IMR-90 (cell line): ENCODE measurements around the gene EPB41L2. TPM values are rescaled to one million over a fixed set of nuclear protein-coding genes. Genes with fewer than 3 reads are reported as not detected.

Experiments used
- ATAC-seq: fragments of 200-7000 bp; cut with Tn5 transposase; 2 replicates; pipeline ENCODE4 v1.9.1; 2020; ENCODE audit warnings: low read depth, mild to moderate bottlenecking, moderate library complexity
- BruUV-seq: library from RNA; stranded (reverse); fragments of 400-500 nt; replicated peaks from 2 replicates; lab custom pipeline; 2021; lab: Mats Ljungman, UMichigan
- CTCF ChIA-PET: fragments of 300-600 bp; formaldehyde crosslinking; extraction: SDS; loops from one replicate; lab custom pipeline; 2021; ENCODE audit warnings: antibody characterized with exemption; lab: Yijun Ruan, JAX
- POLR2A ChIA-PET: fragments of 300-600 bp; sonication (Branson Sonifier 250); formaldehyde crosslinking; loops from one replicate; lab custom pipeline; 2022; ENCODE audit warnings: antibody characterized with exemption; ENCODE audit not compliant: unreplicated experiment; lab: Charles Lee
- DNase-seq: peaks from one replicate; pipeline ENCODE4 v3.0.0; 2013
- H2AFZ ChIP-seq: replicated peaks from 2 replicates; pipeline ENCODE3; 2013; ENCODE audit warnings: low read length, mild to moderate bottlenecking; ENCODE audit not compliant: poor library complexity
- H2AK5ac ChIP-seq: 2 replicates; pipeline ENCODE4 v1.6.1; 2013; ENCODE audit warnings: low read depth, low read length, inconsistent platforms
- H2AK9ac ChIP-seq: replicated peaks from 2 replicates; pipeline ENCODE3; 2013; ENCODE audit warnings: mild to moderate bottlenecking, low read depth, low read length, moderate library complexity; ENCODE audit not compliant: poor library complexity
- H2BK120ac ChIP-seq: 2 replicates; pipeline ENCODE4 v1.6.1; 2013; ENCODE audit warnings: low read depth, low read length, inconsistent platforms
- H2BK15ac ChIP-seq: 3 replicates; pipeline ENCODE4 v1.6.1; 2013; ENCODE audit warnings: low read depth, low read length, inconsistent platforms
- H2BK20ac ChIP-seq: 2 replicates; pipeline ENCODE4 v1.6.1; 2013; ENCODE audit warnings: low read depth, mild to moderate bottlenecking, inconsistent platforms, low read length, moderate library complexity
- H2BK5ac ChIP-seq: 2 replicates; pipeline ENCODE4 v1.6.1; 2013; ENCODE audit warnings: mild to moderate bottlenecking, low read depth, low read length, inconsistent platforms; ENCODE audit not compliant: poor library complexity, severe bottlenecking
- H3K14ac ChIP-seq: replicated peaks from 2 replicates; pipeline ENCODE4 v1.6.1; 2013; ENCODE audit warnings: low read depth, low read length, inconsistent platforms
- H3K18ac ChIP-seq: 2 replicates; pipeline ENCODE4 v1.6.1; 2013; ENCODE audit warnings: low read depth, low read length, control low read depth
- H3K23ac ChIP-seq: 2 replicates; pipeline ENCODE4 v1.6.1; 2013; ENCODE audit warnings: low read depth, low read length, inconsistent platforms
- H3K27ac ChIP-seq: 2 replicates; pipeline ENCODE4 v1.5.1; 2013; ENCODE audit warnings: mild to moderate bottlenecking, control low read depth, low read length; ENCODE audit not compliant: insufficient read depth
- H3K27me3 ChIP-seq: 2 replicates; pipeline ENCODE4 v1.6.1; 2013; ENCODE audit warnings: low read length; ENCODE audit not compliant: control insufficient read depth, insufficient read depth
- H3K36me3 ChIP-seq: 2 replicates; pipeline ENCODE4 v1.6.1; 2013; ENCODE audit warnings: low read length, mixed read lengths; ENCODE audit not compliant: control insufficient read depth, insufficient read depth
- H3K4ac ChIP-seq: 2 replicates; pipeline ENCODE4 v1.6.1; 2013; ENCODE audit warnings: low read depth, low read length, inconsistent platforms
- H3K4me1 ChIP-seq: 2 replicates; pipeline ENCODE4 v1.6.1; 2013; ENCODE audit warnings: low read length, mixed read lengths; ENCODE audit not compliant: control insufficient read depth, insufficient read depth
- H3K4me2 ChIP-seq: 2 replicates; pipeline ENCODE4 v1.6.1; 2013; ENCODE audit warnings: low read depth, mild to moderate bottlenecking, control low read depth, low read length, moderate library complexity
- H3K4me3 ChIP-seq: 2 replicates; pipeline ENCODE4 v1.5.1; 2013; ENCODE audit warnings: low read depth, mild to moderate bottlenecking, control low read depth, low read length, moderate library complexity; ENCODE audit not compliant: insufficient read depth
- H3K56ac ChIP-seq: 2 replicates; pipeline ENCODE4 v1.6.1; 2013; ENCODE audit warnings: low read length, inconsistent platforms; ENCODE audit not compliant: insufficient read depth; ENCODE audit errors: extremely low read depth
- H3K79me1 ChIP-seq, 2 experiments: 2 replicates each; pipeline ENCODE4 v1.6.1; 2013; ENCODE audit warnings: low read length in 2 of 2, inconsistent platforms in 1 of 2, low read depth in 1 of 2
- H3K9ac ChIP-seq: 2 replicates; pipeline ENCODE4 v1.6.1; 2013; ENCODE audit warnings: low read depth, low read length, control low read depth
- H3K9me1 ChIP-seq: 2 replicates; pipeline ENCODE4 v1.6.1; 2013; ENCODE audit warnings: low read length, inconsistent platforms; ENCODE audit not compliant: insufficient read depth
- H3K9me3 ChIP-seq: 2 replicates; pipeline ENCODE4 v1.6.1; 2013; ENCODE audit warnings: low read length; ENCODE audit not compliant: control insufficient read depth, insufficient read depth
- H4K20me1 ChIP-seq: 2 replicates; pipeline ENCODE4 v1.6.1; 2013; ENCODE audit warnings: low read length, inconsistent platforms; ENCODE audit not compliant: insufficient read depth
- H4K5ac ChIP-seq: 2 replicates; pipeline ENCODE4 v1.6.1; 2013; ENCODE audit warnings: mild to moderate bottlenecking, low read depth, low read length, control low read depth
- H4K8ac ChIP-seq, 2 experiments: 2 replicates each; pipeline ENCODE4 v1.6.1; 2013; ENCODE audit warnings: low read depth in 2 of 2, low read length in 2 of 2, control low read depth in 1 of 2, inconsistent platforms in 1 of 2
- H4K91ac ChIP-seq: 2 replicates; pipeline ENCODE4 v1.6.1; 2013; ENCODE audit warnings: low read depth, low read length, inconsistent platforms; ENCODE audit not compliant: insufficient read depth
- MAZ ChIP-seq: IDR thresholded peaks from 2 replicates; pipeline ENCODE4 v1.6.1; 2012; ENCODE audit warnings: low read depth, mild to moderate bottlenecking, low read length, improper control_type of control experiment, moderate library complexity, borderline replicate concordance
- RAD21 ChIP-seq: IDR thresholded peaks from 2 replicates; pipeline ENCODE4 v1.6.1; 2012; ENCODE audit warnings: low read length, improper control_type of control experiment
- SMC3 ChIP-seq: fragments of 150-350 bp; IDR thresholded peaks from 2 replicates; pipeline ENCODE4 v1.6.1; 2016; ENCODE audit warnings: low read depth, mild to moderate bottlenecking, antibody characterized with exemption, low read length, moderate library complexity
- WGBS, 2 experiments: methylation state at CpG; one replicate each; pipeline versions ENCODE4 v1.1.5 to v1.1.7; 2013; ENCODE audit warnings: missing lambda C conversion rate in 2 of 2; ENCODE audit not compliant: insufficient read length in 1 of 2; ENCODE audit errors: extremely low coverage in 2 of 2; 5-methylcytosine and 5-hydroxymethylcytosine counted together
- dilution Hi-C: fragments of 300-500 bp; cut with HindIII; formaldehyde crosslinking; loops from one replicate; pipeline ENCODE4 v1.14.3; 2018; ENCODE audit warnings: low sequenced_read_pairs; ENCODE audit not compliant: unreplicated experiment
- in situ Hi-C: fragments of 300-500 bp; cut with MboI; formaldehyde crosslinking; loops from 3 replicates; pipeline ENCODE4 v1.14.3; 2019; ENCODE audit warnings: low sequenced_read_pairs, inconsistent platforms, mixed read lengths
- intact Hi-C: fragments of 100-400 bp; cut with micrococcal nuclease; formaldehyde crosslinking; loops from 2 replicates; pipeline ENCODE4 v1.10.0; 2022
- polyA plus RNA-seq, 3 experiments: library from polyadenylated mRNA; depleted of rRNA; stranded (reverse); fragments of >200 nt; gene quantifications; 2 replicates each; pipeline ENCODE4 v1.2.3, GENCODE V29; 2012; ENCODE audit warnings: low replicate concordance in 1 of 3
- total RNA-seq: library from RNA; depleted of rRNA; stranded (reverse); fragments of >200 nt; gene quantifications from 2 replicates; pipeline ENCODE4 v1.2.3, GENCODE V29; 2012

Gene EPB41L2
- total and polyA plus RNA-seq, 2 of the 4 experiments (the other 2 are of a cell fraction): 85.7 to 99.8 TPM

DNA sequence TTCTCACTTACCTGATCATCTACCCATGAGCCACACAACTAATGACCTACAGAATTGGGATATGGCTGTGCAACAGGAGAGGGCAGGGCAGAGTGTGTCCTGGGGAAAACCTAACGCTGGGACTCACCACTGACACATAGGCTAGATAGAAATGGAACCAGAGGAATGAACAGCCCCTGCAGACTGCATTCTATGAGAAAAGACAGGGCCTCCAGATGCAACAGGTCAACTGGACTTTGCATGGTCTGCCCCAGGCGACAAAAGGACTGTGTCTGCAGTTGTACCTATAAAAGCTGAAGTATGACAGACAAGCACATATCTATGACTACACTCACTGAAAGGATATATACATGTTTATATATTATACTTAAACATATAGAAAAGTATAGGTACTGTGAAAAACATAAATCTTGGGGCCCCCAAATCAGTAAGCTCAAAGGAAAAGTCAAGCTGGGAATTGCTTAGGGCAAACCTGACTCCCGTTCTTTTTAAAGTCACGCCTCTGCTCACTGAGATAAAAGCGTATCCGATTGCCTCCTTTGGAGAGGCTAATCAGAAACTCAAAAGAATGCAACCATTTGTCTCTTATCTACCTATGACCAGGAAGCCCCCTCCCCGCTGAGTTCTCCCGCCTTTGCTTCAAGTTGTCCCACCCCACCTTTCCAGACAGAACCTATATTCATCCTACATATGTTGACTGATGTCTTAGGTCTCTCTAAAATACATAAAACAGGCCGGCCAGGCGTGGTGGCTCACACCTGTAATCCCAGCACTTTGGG lies 68.5 kb downstream of the EPB41L2 start (continued):
- TF ChIP-seq MAZ: no peak

DNA sequence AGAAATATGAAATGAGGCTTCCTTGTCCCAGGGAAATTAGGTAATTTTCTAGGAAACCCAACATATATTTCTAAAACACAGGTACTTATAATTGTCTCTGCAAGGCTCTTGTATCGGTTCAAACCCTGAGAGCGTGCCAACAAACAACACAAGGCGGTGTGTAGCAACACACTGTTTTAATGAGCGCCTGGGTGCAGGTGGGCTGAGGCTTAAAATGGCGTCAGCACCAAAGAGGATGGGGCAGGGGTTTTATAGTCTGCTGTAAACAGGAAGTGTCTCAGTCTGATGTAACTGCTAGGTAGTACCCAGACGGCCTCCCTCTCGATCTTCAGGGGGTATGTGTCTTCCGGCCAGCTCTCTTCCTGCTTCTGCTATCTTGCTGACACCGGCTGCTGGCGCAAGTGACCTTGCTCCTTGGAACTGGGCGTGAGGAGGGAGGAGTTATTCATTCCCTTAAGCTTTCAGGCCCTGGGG lies 69.7 kb downstream of the EPB41L2 start:
- Histone ChIP-seq H2BK120ac (no peak overlapping the region), H3K36me3 (0 out of 2 replicates have a peak, but pooled peaks cover 2% of the 10 kb centered on the region), H3K4me2 (no peak overlapping the region), H3K9me1 (peaks cover 14% of the 10 kb centered on the region), H3K4me1 (peaks cover 8% of the 10 kb centered on the region; the same call in 1 of the 2 replicates), H2BK20ac (no peak overlapping the region), H3K27ac (no peak overlapping the region), H3K9me3 (no peaks in the 10 kb centered on the region), H4K8ac (no peak overlapping the region), H4K5ac (no peak overlapping the region), H3K27me3 (no peaks in the 10 kb centered on the region), H2AFZ (no peak overlapping the region), H2BK5ac (no peak overlapping the region), H3K4ac (0 out of 2 replicates have a peak overlapping the region, but pooled peaks have one; percentile 39), H4K91ac (peak overlapping the region; percentile 51; the same call in 1 of the 2 replicates), H3K23ac (no peak overlapping the region), H3K9ac (no peak overlapping the region), H3K56ac (no peak overlapping the region), H3K14ac (no peak overlapping the region), H4K20me1 (peaks cover 11% of the 10 kb centered on the region; the same call in 1 of the 2 replicates), H2AK5ac (no peak overlapping the region), H2AK9ac (no peak overlapping the region), H3K18ac (no peak overlapping the region), H3K4me3 (no peak overlapping the region), H3K79me1 (peaks cover 34 to 71% of the 10 kb centered on the region in 2 experiments), H2BK15ac (no peak overlapping the region)
- in situ Hi-C loops (no loop called here), dilution Hi-C loops (no loop called here), intact Hi-C loops (no loop called here)
- DNase-seq: no peak
- BruUV-seq: no TSS peak
- TF ChIP-seq SMC3: no peak
- no peak for TF ChIP-seq RAD21
- 100% methylated on average over 1 of the region's 11 CpGs; no CpG with 5 or more reads in 1 of the 2 experiments for WGBS, 2 experiments
- POLR2A ChIA-PET: no interaction called here
- ATAC-seq: no peak
- CTCF ChIA-PET: no interaction called here
